LNCAP (cell line): Measurements from ENCODE around the gene IL13.

Source experiments
- CTCF ChIP-seq: fragments of 450-650 bp; IDR thresholded peaks from 2 replicates; pipeline ENCODE4 v1.5.1; 2017; ENCODE audit warnings: mild to moderate bottlenecking

IL13 gene

GRCh38 chr5:132664696-132665209 is 6.8 kb downstream of the IL13 start:
- no peak for TF ChIP-seq CTCF

- no peak for TF ChIP-seq CTCF
These were observed 7.7 kb downstream of the IL13 start for GRCh38 chr5:132665574-132666080.

DNA sequence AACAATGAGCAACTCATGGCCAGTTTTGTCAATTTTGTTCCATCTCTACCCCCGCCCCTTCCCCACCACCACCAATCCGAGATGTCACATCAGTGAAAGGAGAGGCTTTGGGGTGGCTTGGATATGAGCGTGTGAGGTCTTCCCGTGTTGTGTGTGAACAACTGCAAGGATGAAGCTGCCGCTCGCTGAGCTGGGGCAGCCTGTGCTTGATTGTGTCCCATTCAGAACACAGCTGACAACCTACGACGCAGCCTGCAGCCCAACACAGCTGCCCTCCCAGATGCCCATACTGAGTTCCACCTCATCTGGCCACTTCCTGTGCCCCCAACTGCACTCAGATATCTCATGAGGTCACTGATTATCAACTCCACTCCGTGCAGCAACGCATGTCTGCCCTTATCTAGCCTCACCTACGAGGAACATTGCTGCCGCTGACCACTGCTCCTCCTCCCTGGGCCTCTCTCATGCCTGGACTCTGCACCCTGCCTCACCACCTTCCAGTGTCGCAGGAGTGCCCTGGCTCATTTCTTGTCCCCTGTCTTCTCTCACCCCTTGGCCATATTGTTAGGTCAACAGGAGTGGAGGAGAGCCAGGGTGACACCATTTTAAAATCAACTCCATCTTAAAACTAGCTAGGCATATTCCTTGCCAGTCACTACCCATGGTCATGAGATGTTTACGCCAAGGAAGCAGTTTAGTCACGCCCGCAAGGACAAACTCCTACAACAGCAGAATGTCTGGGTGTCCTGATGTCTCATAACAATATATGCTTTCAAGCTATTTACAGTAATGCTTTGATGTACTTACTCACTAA is 8.5 kb downstream of the IL13 start:
- no peak for TF ChIP-seq CTCF

- no peak for TF ChIP-seq CTCF
These were observed 9.3 kb downstream of the IL13 start for GRCh38 chr5:132667309-132667708.

DNA sequence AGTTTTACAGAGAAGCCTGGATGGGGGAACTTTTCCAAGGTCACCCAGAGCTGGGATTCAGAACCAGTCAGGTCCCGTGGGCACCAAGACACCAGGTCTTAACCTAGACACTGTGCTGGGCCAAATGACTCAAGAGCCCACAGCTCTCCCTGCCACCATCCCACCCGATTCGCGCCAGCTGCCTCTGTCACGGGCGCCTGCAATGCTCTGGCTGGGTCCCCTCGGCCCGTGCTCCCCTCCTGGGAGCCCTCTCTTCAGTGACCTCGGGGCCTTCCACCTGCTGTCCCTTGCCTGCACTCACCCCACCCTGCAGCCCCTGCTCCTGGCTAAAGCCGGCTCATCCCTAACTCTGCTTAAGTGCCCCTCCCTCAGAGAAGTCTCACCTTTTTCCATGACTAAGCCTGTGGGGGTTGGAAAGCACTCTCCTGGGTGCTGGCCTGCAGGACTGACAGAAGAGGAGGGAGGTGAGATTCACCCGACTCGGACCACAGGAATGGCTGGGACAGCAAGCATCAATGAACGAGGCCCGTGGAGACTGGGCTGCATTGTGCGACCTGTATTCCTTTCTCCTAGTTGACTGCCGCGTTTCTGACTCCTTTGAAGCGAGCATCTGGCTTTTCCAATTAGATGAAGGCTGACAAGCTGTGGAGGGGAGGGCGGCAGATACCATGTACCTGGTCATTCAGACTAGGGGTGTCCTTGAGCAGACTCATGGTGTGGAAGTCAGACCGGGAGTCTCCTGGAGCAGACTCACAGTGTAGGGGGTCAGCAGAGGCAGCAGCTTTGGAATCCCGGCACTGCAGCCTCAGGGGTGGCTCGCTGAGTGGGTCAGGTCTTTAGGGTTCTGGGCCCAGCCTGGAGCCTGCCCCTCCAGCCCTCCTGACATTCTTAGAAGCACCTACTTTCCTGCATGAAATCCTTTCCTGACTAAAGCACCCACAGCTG is 10.1 kb downstream of the IL13 start:
- no peak for TF ChIP-seq CTCF

DNA sequence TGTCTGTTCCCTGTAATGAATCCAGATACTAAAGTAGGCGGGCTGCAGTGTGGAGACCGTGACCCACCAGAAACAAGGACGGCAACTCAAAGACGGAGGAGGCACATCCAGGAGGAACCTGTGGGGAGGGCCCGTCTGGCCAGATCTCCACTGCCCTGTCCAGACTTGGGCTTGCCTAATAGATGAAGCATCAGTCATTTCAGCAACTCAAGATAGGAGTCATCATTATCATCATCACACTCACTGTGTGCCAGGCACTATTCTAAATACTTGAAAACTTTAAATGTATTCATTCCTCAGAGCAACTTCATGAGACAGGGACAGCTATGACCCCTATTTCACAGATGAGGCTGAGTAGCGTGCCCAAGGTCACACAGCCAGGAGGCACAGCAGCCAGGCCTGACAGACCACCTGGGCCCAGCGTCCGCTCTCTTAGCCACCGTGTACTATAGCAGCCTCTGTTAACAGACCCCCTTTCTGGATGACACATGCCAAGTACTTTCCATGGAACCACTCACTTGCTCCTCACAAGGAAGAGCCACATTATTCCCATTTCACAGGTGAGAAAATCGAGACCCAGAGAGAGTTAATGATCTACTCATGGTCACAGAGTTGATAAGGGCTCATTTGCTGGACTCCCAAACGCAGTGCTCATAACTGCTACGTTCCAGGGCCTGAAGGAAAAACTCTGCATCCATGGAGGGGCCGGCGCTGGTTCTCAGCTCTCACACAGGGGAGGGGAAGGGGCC is 10.9 kb downstream of the IL13 start:
- TF ChIP-seq CTCF = no peak

DNA sequence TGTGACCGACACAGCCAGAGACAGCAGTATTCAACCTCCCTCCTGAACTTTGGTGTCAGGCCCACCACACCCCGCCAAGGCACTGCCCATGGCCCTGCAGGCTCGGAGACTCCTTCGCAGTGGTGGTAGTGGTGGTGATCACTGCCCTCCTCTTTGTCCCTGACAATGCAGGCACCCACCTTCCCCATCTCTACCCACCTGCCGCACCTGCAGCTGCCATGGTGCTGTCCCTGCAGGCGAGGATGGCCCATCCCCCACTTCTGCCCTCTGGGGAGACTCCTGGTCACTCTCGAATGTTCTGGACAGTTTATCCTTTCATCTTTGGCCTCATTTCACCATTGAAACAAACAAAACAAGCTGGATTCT is 11.5 kb downstream of the IL13 start:
- TF ChIP-seq CTCF = no peak
